Ishikawa (cell line): ENCODE measurements around the gene SOD1.

ENCODE experiments used
- CEBPB ChIP-seq: IDR thresholded peaks from 2 replicates; pipeline ENCODE4 v1.6.1; 2012
- CREB1 ChIP-seq: IDR thresholded peaks from 2 replicates; pipeline ENCODE4 v1.6.1; 2012; ENCODE audit warnings: low read depth
- EGR1 ChIP-seq: IDR thresholded peaks from 2 replicates; pipeline ENCODE4 v1.6.1; 2012
- EP300 ChIP-seq: IDR thresholded peaks from 2 replicates; pipeline ENCODE4 v1.6.1; 2012; ENCODE audit warnings: borderline replicate concordance
- NFIC ChIP-seq: IDR thresholded peaks from 2 replicates; pipeline ENCODE4 v1.6.1; 2012
- RAD21 ChIP-seq: IDR thresholded peaks from 2 replicates; pipeline ENCODE4 v1.6.1; 2012; ENCODE audit warnings: low read depth
- TAF1 ChIP-seq: IDR thresholded peaks from 2 replicates; pipeline ENCODE4 v1.6.1; 2012; ENCODE audit warnings: low read depth, mild to moderate bottlenecking
- TCF12 ChIP-seq: IDR thresholded peaks from 2 replicates; pipeline ENCODE4 v1.6.1; 2012; ENCODE audit warnings: low read depth
- YY1 ChIP-seq: IDR thresholded peaks from 2 replicates; pipeline ENCODE4 v1.6.1; 2012; ENCODE audit warnings: low read depth
- TF ChIP-seq, protein P1 (sequence below): IDR thresholded peaks from 2 replicates; pipeline ENCODE4 v1.6.1; 2012; ENCODE audit warnings: low read depth, mild to moderate bottlenecking
- TF ChIP-seq, protein P2 (sequence below): IDR thresholded peaks from 2 replicates; pipeline ENCODE4 v1.6.1; 2012
- TF ChIP-seq, protein P3 (sequence below): IDR thresholded peaks from 2 replicates; pipeline ENCODE4 v1.6.1; 2012

DNA sequence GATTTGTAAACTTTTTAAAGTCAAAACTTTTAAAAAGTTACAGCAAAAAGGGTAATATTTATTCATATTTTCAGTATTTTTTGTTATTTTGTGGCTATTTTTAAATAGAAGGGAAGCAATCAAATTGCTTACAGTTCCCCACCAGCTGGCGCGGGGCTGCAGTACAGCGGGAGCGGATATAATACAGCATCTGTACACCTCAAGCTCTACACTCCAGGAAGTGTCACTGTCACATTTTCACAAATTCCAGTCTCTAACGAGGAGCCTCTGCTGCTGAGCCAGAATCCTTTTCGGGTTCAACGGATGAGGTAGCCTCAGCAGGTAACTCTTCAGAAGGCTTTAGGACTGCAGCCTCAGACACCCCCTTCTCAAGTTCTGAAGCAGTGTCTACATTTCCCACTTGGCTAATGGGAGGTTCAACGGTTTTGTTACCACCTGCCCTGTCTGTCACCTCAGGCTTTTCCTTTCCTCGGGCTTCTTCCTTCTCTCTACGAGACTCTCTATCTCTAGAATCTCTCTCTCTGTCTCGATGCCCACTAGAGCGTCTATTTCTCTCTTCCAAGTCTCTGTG lies 11.7 kb downstream of the SOD1 start:
- TF ChIP-seq EP300 (no peak), TAF1 (no peak), YY1 (no peak), CEBPB (no peak), RAD21 (no peak), NFIC (no peak), TCF12 (no peak), CREB1 (no peak), EGR1 (no peak)
- TF ChIP-seq, protein P1, sequence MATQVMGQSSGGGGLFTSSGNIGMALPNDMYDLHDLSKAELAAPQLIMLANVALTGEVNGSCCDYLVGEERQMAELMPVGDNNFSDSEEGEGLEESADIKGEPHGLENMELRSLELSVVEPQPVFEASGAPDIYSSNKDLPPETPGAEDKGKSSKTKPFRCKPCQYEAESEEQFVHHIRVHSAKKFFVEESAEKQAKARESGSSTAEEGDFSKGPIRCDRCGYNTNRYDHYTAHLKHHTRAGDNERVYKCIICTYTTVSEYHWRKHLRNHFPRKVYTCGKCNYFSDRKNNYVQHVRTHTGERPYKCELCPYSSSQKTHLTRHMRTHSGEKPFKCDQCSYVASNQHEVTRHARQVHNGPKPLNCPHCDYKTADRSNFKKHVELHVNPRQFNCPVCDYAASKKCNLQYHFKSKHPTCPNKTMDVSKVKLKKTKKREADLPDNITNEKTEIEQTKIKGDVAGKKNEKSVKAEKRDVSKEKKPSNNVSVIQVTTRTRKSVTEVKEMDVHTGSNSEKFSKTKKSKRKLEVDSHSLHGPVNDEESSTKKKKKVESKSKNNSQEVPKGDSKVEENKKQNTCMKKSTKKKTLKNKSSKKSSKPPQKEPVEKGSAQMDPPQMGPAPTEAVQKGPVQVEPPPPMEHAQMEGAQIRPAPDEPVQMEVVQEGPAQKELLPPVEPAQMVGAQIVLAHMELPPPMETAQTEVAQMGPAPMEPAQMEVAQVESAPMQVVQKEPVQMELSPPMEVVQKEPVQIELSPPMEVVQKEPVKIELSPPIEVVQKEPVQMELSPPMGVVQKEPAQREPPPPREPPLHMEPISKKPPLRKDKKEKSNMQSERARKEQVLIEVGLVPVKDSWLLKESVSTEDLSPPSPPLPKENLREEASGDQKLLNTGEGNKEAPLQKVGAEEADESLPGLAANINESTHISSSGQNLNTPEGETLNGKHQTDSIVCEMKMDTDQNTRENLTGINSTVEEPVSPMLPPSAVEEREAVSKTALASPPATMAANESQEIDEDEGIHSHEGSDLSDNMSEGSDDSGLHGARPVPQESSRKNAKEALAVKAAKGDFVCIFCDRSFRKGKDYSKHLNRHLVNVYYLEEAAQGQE: no peak
- TF ChIP-seq, protein P2, sequence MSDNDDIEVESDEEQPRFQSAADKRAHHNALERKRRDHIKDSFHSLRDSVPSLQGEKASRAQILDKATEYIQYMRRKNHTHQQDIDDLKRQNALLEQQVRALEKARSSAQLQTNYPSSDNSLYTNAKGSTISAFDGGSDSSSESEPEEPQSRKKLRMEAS: no peak
- TF ChIP-seq, protein P3, sequence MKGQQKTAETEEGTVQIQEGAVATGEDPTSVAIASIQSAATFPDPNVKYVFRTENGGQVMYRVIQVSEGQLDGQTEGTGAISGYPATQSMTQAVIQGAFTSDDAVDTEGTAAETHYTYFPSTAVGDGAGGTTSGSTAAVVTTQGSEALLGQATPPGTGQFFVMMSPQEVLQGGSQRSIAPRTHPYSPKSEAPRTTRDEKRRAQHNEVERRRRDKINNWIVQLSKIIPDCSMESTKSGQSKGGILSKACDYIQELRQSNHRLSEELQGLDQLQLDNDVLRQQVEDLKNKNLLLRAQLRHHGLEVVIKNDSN: no peak
